Prostate gland (tissue), 2 donors: Measurements from ENCODE around the gene NTNG1. TPM values are rescaled to one million over a fixed set of nuclear protein-coding genes. Genes with fewer than 3 reads are reported as not detected.

Source experiments
- DNase-seq: peaks from one replicate; pipeline ENCODE4 v3.0.0-alpha.2; 2019; ENCODE audit warnings: low spot score
- H3K27ac ChIP-seq, 2 donors: fragments of 200-600 bp; sonication (generic); 2 replicates each; pipeline ENCODE4 v1.5.1; 2017 to 2019
- H3K27me3 ChIP-seq: fragments of 200-600 bp; sonication (generic); replicated peaks from 2 replicates; pipeline ENCODE4 v1.5.1; 2019; ENCODE audit not compliant: insufficient read depth
- H3K36me3 ChIP-seq, 2 donors: fragments of 200-600 bp; sonication (generic); 1 replicate in 1 of 2; 2 replicates in 1 of 2; pipeline versions ENCODE4 v1.5.1 to v1.8.1; 2017 to 2019
- H3K4me1 ChIP-seq: fragments of 200-600 bp; sonication (generic); replicated peaks from 2 replicates; pipeline ENCODE4 v1.5.1; 2019
- H3K4me3 ChIP-seq, 2 donors: fragments of 200-600 bp; sonication (generic); 2 replicates each; pipeline ENCODE4 v1.5.1; 2017 to 2019
- H3K9me3 ChIP-seq: fragments of 200-600 bp; sonication (generic); 2 replicates; pipeline ENCODE4 v1.5.1; 2017
- POLR2A ChIP-seq: fragments of 450-650 bp; IDR thresholded peaks from one replicate; pipeline ENCODE4 v1.6.1; 2016; ENCODE audit warnings: antibody characterized with exemption, mild to moderate bottlenecking
- POLR2AphosphoS5 ChIP-seq: sonication (generic); formaldehyde crosslinking; IDR thresholded peaks from one replicate; pipeline ENCODE4 v1.6.1; 2017; ENCODE audit warnings: antibody characterized with exemption
- WGBS: methylation state at CpG from one replicate; pipeline ENCODE4 v1.1.5; 2018; 5-methylcytosine and 5-hydroxymethylcytosine counted together
- intact Hi-C: fragments of 100-400 bp; cut with DNase I; formaldehyde crosslinking; loops from one replicate; pipeline ENCODE4 v1.14.2; 2022
- total RNA-seq, 2 donors: library from RNA; depleted of rRNA; stranded (reverse); fragments of >200 nt; gene quantifications; one replicate each; pipeline ENCODE4 v1.1.0, GENCODE V29; 2016
- TF ChIP-seq, protein P1 (sequence below), 4 experiments: fragments of 200-600 bp in 2 of 4; fragments of 450-650 bp in 2 of 4; sonication (generic) in 2 of 4; IDR thresholded peaks; 1 replicate in 3 of 4; 2 replicates in 1 of 4; pipeline ENCODE4 v1.5.1; 2016 to 2019; ENCODE audit warnings: antibody characterized with exemption in 4 of 4, mild to moderate bottlenecking in 2 of 4, moderate library complexity in 2 of 4

NTNG1 gene
- total RNA-seq, 2 donors from 2014 or later = 2.6 to 5.1 TPM

DNA sequence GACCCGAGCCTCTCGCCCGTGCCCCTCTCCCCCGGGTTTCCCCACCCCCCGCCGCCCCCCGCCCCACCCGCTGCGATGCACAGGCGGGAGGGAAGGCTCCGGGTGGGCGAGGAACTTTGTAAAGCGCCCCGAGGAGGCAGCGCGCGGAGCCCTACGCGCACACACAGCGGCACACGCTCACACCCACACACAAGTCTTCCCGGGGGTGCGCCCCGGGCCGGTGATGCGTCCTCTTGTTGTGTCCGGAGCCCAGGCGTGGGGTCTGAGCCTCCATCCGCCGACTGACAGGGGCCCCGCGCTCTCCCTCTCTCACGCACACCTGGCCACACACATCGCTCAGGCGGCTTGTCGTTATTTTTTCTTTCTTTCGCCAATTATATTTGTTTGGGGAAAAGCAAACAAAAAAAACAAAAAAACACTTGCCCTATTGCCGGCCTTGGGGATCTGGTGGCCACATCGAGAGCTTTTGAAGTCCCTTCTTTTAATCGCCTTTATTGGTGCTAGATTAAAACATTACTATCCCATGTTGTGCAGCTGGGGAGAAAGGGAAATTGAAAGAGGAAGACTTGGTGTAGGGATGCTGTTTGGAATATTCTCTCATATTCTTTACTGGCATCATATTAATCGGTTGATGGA lies 770 bp downstream of the NTNG1 start:
- TF ChIP-seq POLR2AphosphoS5 (no peak), POLR2A (no peak)
- TF ChIP-seq, protein P1, sequence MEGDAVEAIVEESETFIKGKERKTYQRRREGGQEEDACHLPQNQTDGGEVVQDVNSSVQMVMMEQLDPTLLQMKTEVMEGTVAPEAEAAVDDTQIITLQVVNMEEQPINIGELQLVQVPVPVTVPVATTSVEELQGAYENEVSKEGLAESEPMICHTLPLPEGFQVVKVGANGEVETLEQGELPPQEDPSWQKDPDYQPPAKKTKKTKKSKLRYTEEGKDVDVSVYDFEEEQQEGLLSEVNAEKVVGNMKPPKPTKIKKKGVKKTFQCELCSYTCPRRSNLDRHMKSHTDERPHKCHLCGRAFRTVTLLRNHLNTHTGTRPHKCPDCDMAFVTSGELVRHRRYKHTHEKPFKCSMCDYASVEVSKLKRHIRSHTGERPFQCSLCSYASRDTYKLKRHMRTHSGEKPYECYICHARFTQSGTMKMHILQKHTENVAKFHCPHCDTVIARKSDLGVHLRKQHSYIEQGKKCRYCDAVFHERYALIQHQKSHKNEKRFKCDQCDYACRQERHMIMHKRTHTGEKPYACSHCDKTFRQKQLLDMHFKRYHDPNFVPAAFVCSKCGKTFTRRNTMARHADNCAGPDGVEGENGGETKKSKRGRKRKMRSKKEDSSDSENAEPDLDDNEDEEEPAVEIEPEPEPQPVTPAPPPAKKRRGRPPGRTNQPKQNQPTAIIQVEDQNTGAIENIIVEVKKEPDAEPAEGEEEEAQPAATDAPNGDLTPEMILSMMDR (IDR thresholded peaks at IDR 0.05) = no peak
- Histone ChIP-seq H3K9me3 (no peaks in the 10 kb centered on the region), H3K27ac (peak overlapping the region in 1 of 2 donors; percentile 41), H3K4me3 (peak overlapping the region; percentile 44 to 47), H3K36me3 (no peaks in the 10 kb centered on the region), H3K27me3 (no peaks in the 10 kb centered on the region), H3K4me1 (no peaks in the 10 kb centered on the region)
- DNase-seq = peak; percentile 9
- 2% methylated on average over 22 of the region's 41 CpGs for WGBS
- intact Hi-C loops = loop anchor here (5.0 kb wide), 1 partner anchor 84 kb away; the partner anchor contains the start of gene PRMT6

- WGBS = 1% methylated on average over 5 of the region's 5 CpGs
- DNase-seq = peak; percentile 9
- Histone ChIP-seq H3K4me3 (peak overlapping the region; percentile 44 to 47), H3K9me3 (no peaks in the 10 kb centered on the region), H3K27ac (no peak overlapping the region), H3K4me1 (no peaks in the 10 kb centered on the region), H3K36me3 (no peaks in the 10 kb centered on the region), H3K27me3 (no peaks in the 10 kb centered on the region)
- no peak for TF ChIP-seq POLR2A
- TF ChIP-seq, protein P1 (IDR thresholded peaks at IDR 0.05) = peak; percentile 43 to 66 (median 50)
- intact Hi-C loops = loop anchor here (5.0 kb wide), 1 partner anchor 85 kb away; the partner anchor contains the start of gene PRMT6
Measured at GRCh38 chr1:107142140-107142542, 1.3 kb downstream of the NTNG1 start.

DNA sequence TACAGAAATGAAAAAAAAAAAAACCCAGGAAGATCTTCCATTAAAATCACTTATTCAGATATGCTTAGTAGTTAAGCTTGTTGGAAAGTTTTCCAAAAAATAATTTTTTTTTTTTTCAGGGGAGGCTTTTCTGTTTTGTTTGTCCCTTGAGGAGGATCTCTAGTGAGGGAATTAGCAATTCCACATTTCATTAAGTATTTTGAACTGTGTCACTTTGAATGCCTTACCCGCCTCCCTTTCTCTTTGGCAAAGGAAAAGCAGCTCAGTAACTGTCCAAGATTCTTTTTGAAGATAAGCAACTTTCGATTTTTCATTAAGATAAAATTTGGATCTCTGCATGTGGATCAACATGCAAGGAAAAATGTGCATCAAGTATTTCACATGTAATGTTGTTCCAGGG lies 1.8 kb downstream of the NTNG1 start:
- Histone ChIP-seq H3K36me3 (no peaks in the 10 kb centered on the region), H3K27ac (no peak overlapping the region), H3K4me1 (no peaks in the 10 kb centered on the region), H3K9me3 (no peaks in the 10 kb centered on the region), H3K4me3 (no peak overlapping the region), H3K27me3 (no peaks in the 10 kb centered on the region)
- TF ChIP-seq POLR2AphosphoS5 (no peak), POLR2A (no peak)
- TF ChIP-seq, protein P1 (IDR thresholded peaks at IDR 0.05) = no peak
- no peak for DNase-seq
- 39% methylated on average over 2 of the region's 2 CpGs for WGBS
- intact Hi-C loops = loop anchor here (5.0 kb wide), 1 partner anchor 85 kb away; the partner anchor contains the start of gene PRMT6

- intact Hi-C loops = no loop called here
- no peak overlapping the region for H3K27ac ChIP-seq
- 90% methylated on average over 3 of the region's 3 CpGs for WGBS
- no peak overlapping the region for H3K4me3 ChIP-seq
- H3K9me3 ChIP-seq = no peaks in the 10 kb centered on the region
- TF ChIP-seq, protein P1 (IDR thresholded peaks at IDR 0.05) = no peak
- TF ChIP-seq POLR2A (no peak), POLR2AphosphoS5 (no peak)
- no peaks in the 10 kb centered on the region for H3K27me3 ChIP-seq
- no peak for DNase-seq
- no peaks in the 10 kb centered on the region for H3K4me1 ChIP-seq
- no peaks in the 10 kb centered on the region for H3K36me3 ChIP-seq
Measured at GRCh38 chr1:107145637-107146036, 4.8 kb downstream of the NTNG1 start.

- no peak overlapping the region for H3K4me3 ChIP-seq
- H3K27ac ChIP-seq = no peak overlapping the region
- no peaks in the 10 kb centered on the region for H3K36me3 ChIP-seq
- DNase-seq = no peak
- H3K9me3 ChIP-seq = no peaks in the 10 kb centered on the region
- WGBS = 91% methylated on average over 6 of the region's 6 CpGs
- H3K27me3 ChIP-seq = no peaks in the 10 kb centered on the region
- TF ChIP-seq POLR2AphosphoS5 = no peak
- TF ChIP-seq, protein P1 (IDR thresholded peaks at IDR 0.05) = no peak
- TF ChIP-seq POLR2A = no peak
- intact Hi-C loops = no loop called here
- H3K4me1 ChIP-seq = no peaks in the 10 kb centered on the region
Measured at GRCh38 chr1:107147843-107148242, 7.0 kb downstream of the NTNG1 start.
